HepG2 (cell line): ENCODE data around the gene GRK6. TPM values are rescaled to one million over a fixed set of nuclear protein-coding genes. Genes with fewer than 3 reads are reported as not detected.

ENCODE experiments used
- CBX5 ChIP-seq: sonication (generic); formaldehyde crosslinking; IDR thresholded peaks from 2 replicates; pipeline ENCODE4 v1.4.0; 2020; ENCODE audit warnings: missing genetic modification reagents, borderline replicate concordance
- ELF3 ChIP-seq: IDR thresholded peaks from 2 replicates; pipeline ENCODE4 v1.6.1; 2016; ENCODE audit warnings: missing genetic modification reagents, missing compliant biosample characterization
- HOXA7 ChIP-seq: sonication (generic); formaldehyde crosslinking; IDR thresholded peaks from 2 replicates; pipeline ENCODE4 v1.8.1; 2022; ENCODE audit warnings: mild to moderate bottlenecking, missing genetic modification reagents, moderate library complexity
- HOXD1 ChIP-seq: sonication (generic); formaldehyde crosslinking; IDR thresholded peaks from 2 replicates; pipeline ENCODE4 v1.5.0; 2020; ENCODE audit warnings: missing genetic modification reagents
- MED13 ChIP-seq: sonication (generic); formaldehyde crosslinking; IDR thresholded peaks from 2 replicates; pipeline ENCODE4 v1.5.0; 2020; ENCODE audit warnings: missing genetic modification reagents
- NAIF1 ChIP-seq: sonication (generic); formaldehyde crosslinking; IDR thresholded peaks from 2 replicates; pipeline ENCODE4 v1.5.0; 2020; ENCODE audit warnings: mild to moderate bottlenecking, missing genetic modification reagents, borderline replicate concordance
- PRDM15 ChIP-seq: sonication (generic); formaldehyde crosslinking; IDR thresholded peaks from 2 replicates; pipeline ENCODE4 v1.4.0; 2020; ENCODE audit warnings: missing genetic modification reagents
- RAD51 ChIP-seq: fragments of 450-650 bp; IDR thresholded peaks from 2 replicates; pipeline ENCODE4 v1.6.1; 2016; ENCODE audit warnings: borderline replicate concordance
- REXO4 ChIP-seq: sonication (generic); formaldehyde crosslinking; IDR thresholded peaks from 2 replicates; pipeline ENCODE4 v1.8.0; 2022; ENCODE audit warnings: missing genetic modification reagents, mild to moderate bottlenecking, borderline replicate concordance
- RNF2 ChIP-seq: fragments of 450-650 bp; conservative IDR thresholded peaks from 2 replicates; pipeline ENCODE4 v1.6.1; 2016; ENCODE audit warnings: low read depth
- SCMH1 ChIP-seq: sonication (generic); formaldehyde crosslinking; IDR thresholded peaks from 2 replicates; pipeline ENCODE4 v1.9.0; 2021; ENCODE audit warnings: missing genetic modification reagents, mild to moderate bottlenecking, borderline replicate concordance
- TBX2 ChIP-seq: sonication (generic); formaldehyde crosslinking; IDR thresholded peaks from 2 replicates; pipeline ENCODE4 v1.5.0; 2020; ENCODE audit warnings: missing genetic modification reagents, mild to moderate bottlenecking, borderline replicate concordance
- XRCC5 ChIP-seq: fragments of 200-400 bp; formaldehyde crosslinking; optimal IDR thresholded peaks from 2 replicates; pipeline ENCODE3; 2017; ENCODE audit warnings: mild to moderate bottlenecking, low read length
- ZBTB3 ChIP-seq: sonication (generic); formaldehyde crosslinking; IDR thresholded peaks from 2 replicates; pipeline ENCODE4 v1.4.0; 2020; ENCODE audit warnings: low read depth, mild to moderate bottlenecking, moderate library complexity, missing genetic modification reagents, borderline replicate concordance
- ZBTB7B ChIP-seq: sonication (generic); formaldehyde crosslinking; IDR thresholded peaks from 2 replicates; pipeline ENCODE4 v1.4.0; 2020; ENCODE audit warnings: missing genetic modification reagents
- ZGPAT ChIP-seq: IDR thresholded peaks from 2 replicates; pipeline ENCODE4 v1.6.1; 2016; ENCODE audit warnings: mild to moderate bottlenecking
- ZNF292 ChIP-seq: sonication (generic); formaldehyde crosslinking; IDR thresholded peaks from 2 replicates; pipeline ENCODE4 v1.8.1; 2022; ENCODE audit warnings: mild to moderate bottlenecking, low read depth, missing genetic modification reagents, borderline replicate concordance
- ZNF431 ChIP-seq: sonication (generic); formaldehyde crosslinking; IDR thresholded peaks from 2 replicates; pipeline ENCODE4 v1.9.0; 2022; ENCODE audit warnings: missing genetic modification reagents, low read depth, mild to moderate bottlenecking, borderline replicate concordance
- ZNF629 ChIP-seq: sonication (generic); formaldehyde crosslinking; conservative IDR thresholded peaks from 2 replicates; pipeline ENCODE4 v1.5.0; 2020; ENCODE audit warnings: missing genetic modification reagents
- ZNF7 ChIP-seq: IDR thresholded peaks from 2 replicates; pipeline ENCODE4 v1.6.1; 2016; ENCODE audit warnings: missing biosample characterization, missing genetic modification reagents
- ZNF720 ChIP-seq: sonication (generic); formaldehyde crosslinking; IDR thresholded peaks from 2 replicates; pipeline ENCODE4 v1.4.0; 2020; ENCODE audit warnings: missing genetic modification reagents
- ZSCAN12 ChIP-seq: sonication (generic); formaldehyde crosslinking; IDR thresholded peaks from 2 replicates; pipeline ENCODE4 v1.9.0; 2021; ENCODE audit warnings: mild to moderate bottlenecking, missing genetic modification reagents
- polyA plus RNA-seq, 8 experiments: library from polyadenylated mRNA; depleted of rRNA in 3 of 8; stranded (reverse) in 7 of 8; unstranded in 1 of 8; fragments of >200 nt; fragmentation: Illumina TruSeq in 4 of 8; extraction: Trizol in 4 of 8; gene quantifications; 2 replicates each; pipeline versions ENCODE4 v1.2.1 to v1.2.3, GENCODE V29; 2011 to 2016; ENCODE audit warnings: low read depth in 4 of 8, missing spikeins in 1 of 8, mixed read lengths in 1 of 8; ENCODE audit not compliant: insufficient read depth in 1 of 8
- total RNA-seq, 5 experiments: library from RNA; depleted of rRNA; stranded (reverse); fragments of >200 nt; fragmentation: Illumina TruSeq; extraction: Trizol; gene quantifications; 2 replicates each; pipeline ENCODE4 v1.2.3, GENCODE V29; 2016; ENCODE audit warnings: low read depth in 1 of 5
- TF ChIP-seq, protein P1 (sequence below): IDR thresholded peaks from 2 replicates; pipeline ENCODE4 v1.6.1; 2018; ENCODE audit warnings: missing genetic modification reagents

The GRK6 gene
- total and polyA plus RNA-seq, 2 of the 13 experiments (the other 11 are each of a cell fraction or from before 2014, with no cell fraction given) = 13.2 to 19.9 TPM

- TF ChIP-seq ZGPAT (CRISPR knock-in tag) (peak; percentile 66; the same call in 1 of the 2 replicates), REXO4 (CRISPR knock-in tag) (no peak), HOXA7 (CRISPR knock-in tag) (no peak), ZBTB3 (CRISPR knock-in tag) (no peak), HOXD1 (0 out of 2 replicates have a peak, but pooled peaks have one; percentile 54), ELF3 (no peak; the same call in 1 of the 2 replicates), MED13 (CRISPR knock-in tag) (peak; percentile 71; the same call in 1 of the 2 replicates), PRDM15 (0 out of 2 replicates have a peak, but pooled peaks have one; percentile 38), RAD51 (no peak), ZSCAN12 (CRISPR knock-in tag) (peak; percentile 57; the same call in 1 of the 2 replicates), CBX5 (CRISPR knock-in tag) (peak; percentile 17; the same call in 1 of the 2 replicates), ZNF431 (no peak), XRCC5 (no peak), RNF2 (no peak), ZNF292 (CRISPR knock-in tag) (no peak), ZNF7 (CRISPR knock-in tag) (peak; percentile 84), TBX2 (CRISPR knock-in tag) (peak; percentile 42), ZNF629 (peak; percentile 100), ZNF720 (no peak), ZBTB7B (CRISPR knock-in tag) (0 out of 2 replicates have a peak, but pooled peaks have one; percentile 22), SCMH1 (CRISPR knock-in tag) (no peak), NAIF1 (no peak)
- TF ChIP-seq, protein P1, sequence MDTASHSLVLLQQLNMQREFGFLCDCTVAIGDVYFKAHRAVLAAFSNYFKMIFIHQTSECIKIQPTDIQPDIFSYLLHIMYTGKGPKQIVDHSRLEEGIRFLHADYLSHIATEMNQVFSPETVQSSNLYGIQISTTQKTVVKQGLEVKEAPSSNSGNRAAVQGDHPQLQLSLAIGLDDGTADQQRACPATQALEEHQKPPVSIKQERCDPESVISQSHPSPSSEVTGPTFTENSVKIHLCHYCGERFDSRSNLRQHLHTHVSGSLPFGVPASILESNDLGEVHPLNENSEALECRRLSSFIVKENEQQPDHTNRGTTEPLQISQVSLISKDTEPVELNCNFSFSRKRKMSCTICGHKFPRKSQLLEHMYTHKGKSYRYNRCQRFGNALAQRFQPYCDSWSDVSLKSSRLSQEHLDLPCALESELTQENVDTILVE (CRISPR knock-in tag) = no peak
These were observed 493 bp upstream of the GRK6 start (continued) for GRCh38 chr5:177425801-177426565.
